T-helper 17 cell (primary cell): ENCODE results near the gene TMEM187. TPM values are rescaled to one million over a fixed set of nuclear protein-coding genes. Genes with fewer than 3 reads are reported as not detected.

Experiments
- ATAC-seq: fragments of 150-1000 bp; cut with Tn5 transposase; 2 replicates; pipeline ENCODE4 v1.10.0; 2021; ENCODE audit warnings: mild to moderate bottlenecking, moderate library complexity
- DNase-seq, 3 donors: peaks; one replicate each; pipeline versions ENCODE4 v3.0.0 to v3.0.0-alpha.2; 2020 to 2021
- H3K9me3 ChIP-seq: one replicate; pipeline ENCODE4 v1.7.0; 2013; ENCODE audit warnings: low read length, mild to moderate bottlenecking; ENCODE audit not compliant: control insufficient read depth, poor library complexity, severe bottlenecking
- H3K27ac Mint-ChIP-seq: one replicate; pipeline ENCODE4 v1.8.0; 2022; ENCODE audit warnings: mild to moderate bottlenecking, moderate library complexity, mixed read lengths
- H3K27me3 Mint-ChIP-seq: one replicate; pipeline ENCODE4 v1.8.0; 2022; ENCODE audit warnings: mixed read lengths
- H3K36me3 Mint-ChIP-seq: one replicate; pipeline ENCODE4 v1.8.0; 2022; ENCODE audit warnings: low read depth, mixed read lengths
- H3K4me1 Mint-ChIP-seq: one replicate; pipeline ENCODE4 v1.8.0; 2022; ENCODE audit warnings: mild to moderate bottlenecking, mixed read lengths
- H3K4me3 Mint-ChIP-seq: one replicate; pipeline ENCODE4 v1.8.0; 2022; ENCODE audit warnings: mild to moderate bottlenecking, moderate library complexity, mixed read lengths
- total RNA-seq, 4 donors: library from RNA in 2 of 4; stranded (reverse) in 2 of 4; gene quantifications; one replicate each; pipeline ENCODE4 v1.2.3 and lab custom pipeline; 2022 to 2026

Gene TMEM187
- total RNA-seq, 2 donors from 2014 or later, result 2.4 to 3.0 TPM

- Mint-ChIP-seq H3K36me3 (no peaks in the 10 kb centered on the region), H3K27ac (no peak overlapping the region), H3K4me3 (no peak overlapping the region)
These were observed 42.3 kb upstream of the TMEM187 start for GRCh38 chrX:153930011-153930910.

GRCh38 chrX:153931151-153931550 lies 41.4 kb upstream of the TMEM187 start:
- H3K4me3 Mint-ChIP-seq, result no peak overlapping the region
- H3K4me1 Mint-ChIP-seq, result peaks cover 10% of the 10 kb centered on the region
- H3K36me3 Mint-ChIP-seq, result no peaks in the 10 kb centered on the region
- DNase-seq (no peak), ATAC-seq (no peak)
- peak overlapping the region; percentile 74 for H3K27ac Mint-ChIP-seq
- H3K9me3 ChIP-seq, result no peaks in the 10 kb centered on the region
- H3K27me3 Mint-ChIP-seq, result no peaks in the 10 kb centered on the region

More at GRCh38 chrX:153930011-153930910, 42.3 kb upstream of the TMEM187 start:
- no peak for ATAC-seq
- Mint-ChIP-seq H3K4me1 (peaks cover 10% of the 10 kb centered on the region), H3K27me3 (no peaks in the 10 kb centered on the region)
- H3K9me3 ChIP-seq, result no peaks in the 10 kb centered on the region
- no peak for DNase-seq

- H3K9me3 ChIP-seq, result no peaks in the 10 kb centered on the region
- no peaks in the 10 kb centered on the region for H3K27me3 Mint-ChIP-seq
- DNase-seq (no peak), ATAC-seq (no peak)
- H3K36me3 Mint-ChIP-seq, result no peaks in the 10 kb centered on the region
- no peak overlapping the region for H3K4me3 Mint-ChIP-seq
- peak overlapping the region; percentile 74 for H3K27ac Mint-ChIP-seq
- peaks cover 12% of the 10 kb centered on the region for H3K4me1 Mint-ChIP-seq
These were observed 40.8 kb upstream of the TMEM187 start for GRCh38 chrX:153931748-153932147.

GRCh38 chrX:153932220-153932915 lies 40.2 kb upstream of the TMEM187 start:
- Mint-ChIP-seq H3K27me3 (no peaks in the 10 kb centered on the region), H3K27ac (no peak overlapping the region), H3K4me1 (peaks cover 10% of the 10 kb centered on the region), H3K4me3 (no peak overlapping the region), H3K36me3 (no peaks in the 10 kb centered on the region)
- DNase-seq, result no peak
- ATAC-seq, result no peak
- H3K9me3 ChIP-seq, result no peaks in the 10 kb centered on the region

- DNase-seq (no peak), ATAC-seq (no peak)
- no peaks in the 10 kb centered on the region for H3K9me3 ChIP-seq
- Mint-ChIP-seq H3K4me1 (peaks cover 7% of the 10 kb centered on the region), H3K4me3 (peak overlapping the region; percentile 90), H3K36me3 (no peaks in the 10 kb centered on the region), H3K27me3 (no peaks in the 10 kb centered on the region), H3K27ac (peak overlapping the region; percentile 60)
These were observed 38.8 kb upstream of the TMEM187 start for GRCh38 chrX:153933748-153934147.

GRCh38 chrX:153934148-153934761 lies 38.3 kb upstream of the TMEM187 start:
- Mint-ChIP-seq H3K27me3 (no peaks in the 10 kb centered on the region), H3K4me1 (peaks cover 7% of the 10 kb centered on the region), H3K36me3 (no peaks in the 10 kb centered on the region), H3K27ac (peak overlapping the region; percentile 60), H3K4me3 (peak overlapping the region; percentile 90)
- peak; percentile 49 for ATAC-seq
- DNase-seq, result no peak
- H3K9me3 ChIP-seq, result no peaks in the 10 kb centered on the region

- Mint-ChIP-seq H3K4me1 (peaks cover 7% of the 10 kb centered on the region), H3K27me3 (no peaks in the 10 kb centered on the region), H3K36me3 (no peaks in the 10 kb centered on the region)
These were observed 37.7 kb upstream of the TMEM187 start, which contains the start of gene NAA10 for GRCh38 chrX:153934762-153935325. TSS of gene NAA10 (minus strand) at chrX:153935037. CDS start at chrX:153934904, 133 bp downstream.

GRCh38 chrX:153935326-153935851 lies 37.2 kb upstream of the TMEM187 start:
- H3K9me3 ChIP-seq, result no peaks in the 10 kb centered on the region
- Mint-ChIP-seq H3K4me1 (peaks cover 7% of the 10 kb centered on the region), H3K36me3 (no peaks in the 10 kb centered on the region), H3K4me3 (peak overlapping the region; percentile 72), H3K27me3 (no peaks in the 10 kb centered on the region), H3K27ac (no peak overlapping the region)
- no peak for ATAC-seq
- DNase-seq, result no peak

More at GRCh38 chrX:153934762-153935325, 37.7 kb upstream of the TMEM187 start, which contains the start of gene NAA10:
- peak within 1 kb of the TSS; percentile 90 for H3K4me3 Mint-ChIP-seq
- ATAC-seq (peak; percentile 74), DNase-seq (peak in 2 of 3 donors; percentile 53 to 58)
- H3K27ac Mint-ChIP-seq, result peak within 1 kb of the TSS; percentile 60
- H3K9me3 ChIP-seq, result no peaks in the 10 kb centered on the region

GRCh38 chrX:153937056-153937455 lies 35.5 kb upstream of the TMEM187 start:
- Mint-ChIP-seq H3K27ac (no peak overlapping the region), H3K4me3 (no peak overlapping the region), H3K4me1 (peaks cover 2% of the 10 kb centered on the region), H3K27me3 (no peaks in the 10 kb centered on the region), H3K36me3 (no peaks in the 10 kb centered on the region)
- H3K9me3 ChIP-seq, result no peaks in the 10 kb centered on the region
- ATAC-seq, result no peak
- no peak for DNase-seq

- Mint-ChIP-seq H3K27me3 (no peaks in the 10 kb centered on the region), H3K36me3 (no peaks in the 10 kb centered on the region), H3K4me3 (no peak overlapping the region), H3K4me1 (peaks cover 2% of the 10 kb centered on the region), H3K27ac (no peak overlapping the region)
- DNase-seq, result no peak
- no peaks in the 10 kb centered on the region for H3K9me3 ChIP-seq
- no peak for ATAC-seq
These were observed 34.2 kb upstream of the TMEM187 start for GRCh38 chrX:153938226-153938786.

GRCh38 chrX:153939573-153939972 lies 33.0 kb upstream of the TMEM187 start:
- no peaks in the 10 kb centered on the region for H3K9me3 ChIP-seq
- ATAC-seq (no peak), DNase-seq (no peak)
- Mint-ChIP-seq H3K36me3 (no peaks in the 10 kb centered on the region), H3K4me3 (no peak overlapping the region), H3K27ac (no peak overlapping the region), H3K27me3 (no peaks in the 10 kb centered on the region), H3K4me1 (peaks cover 7% of the 10 kb centered on the region)

GRCh38 chrX:153941336-153942252 lies 31.0 kb upstream of the TMEM187 start:
- Mint-ChIP-seq H3K4me3 (no peak overlapping the region), H3K36me3 (no peaks in the 10 kb centered on the region), H3K27me3 (no peaks in the 10 kb centered on the region), H3K4me1 (peaks cover 6% of the 10 kb centered on the region), H3K27ac (no peak overlapping the region)
- ATAC-seq (no peak), DNase-seq (no peak)
- no peaks in the 10 kb centered on the region for H3K9me3 ChIP-seq
